Islet precursor cell (in vitro differentiated cells): ENCODE data around the gene DOC2B.

Experiments used
- DNase-seq: peaks from one replicate; pipeline ENCODE4 v3.0.0-alpha.2; 2018

DOC2B gene

DNA sequence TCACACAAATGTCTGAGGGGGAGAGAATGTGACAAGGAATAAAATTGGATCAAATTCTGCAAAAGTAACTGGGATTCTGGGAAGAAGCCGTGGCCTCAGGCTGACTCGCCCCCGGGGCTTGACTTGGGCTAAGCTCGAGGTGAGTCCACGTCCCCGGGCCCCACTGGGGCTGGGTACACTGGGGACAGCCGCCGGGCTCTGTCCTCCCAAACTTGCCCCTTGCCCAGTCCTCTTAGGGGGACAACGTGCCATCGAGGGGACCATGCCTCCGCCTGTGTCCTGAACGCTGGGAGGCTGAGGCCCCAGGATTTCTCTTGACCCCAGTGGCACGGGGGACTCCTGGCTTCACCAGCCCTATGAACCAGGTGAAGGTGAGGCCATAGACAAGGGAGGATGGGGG, 21.1 kb downstream of the DOC2B start:
- DNase-seq = no peak

DNA sequence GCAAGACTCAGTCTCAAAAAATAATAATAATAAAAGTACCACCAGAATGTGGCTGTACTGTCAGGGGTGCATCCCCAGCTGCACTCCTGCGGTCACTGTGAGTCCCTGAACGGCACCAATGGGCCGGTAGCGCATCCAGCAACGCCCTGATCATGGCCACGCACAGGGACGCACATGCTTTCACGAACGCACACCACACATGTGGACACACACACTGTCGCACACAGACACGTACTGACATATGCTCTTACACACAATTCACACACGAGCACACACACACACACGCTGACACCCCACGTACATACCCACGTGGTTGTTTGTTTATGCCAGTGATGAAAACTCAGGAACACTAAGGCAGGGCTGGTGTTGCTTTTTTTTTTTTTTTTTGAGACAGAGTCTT, 21.8 kb downstream of the DOC2B start:
- DNase-seq = no peak

DNA sequence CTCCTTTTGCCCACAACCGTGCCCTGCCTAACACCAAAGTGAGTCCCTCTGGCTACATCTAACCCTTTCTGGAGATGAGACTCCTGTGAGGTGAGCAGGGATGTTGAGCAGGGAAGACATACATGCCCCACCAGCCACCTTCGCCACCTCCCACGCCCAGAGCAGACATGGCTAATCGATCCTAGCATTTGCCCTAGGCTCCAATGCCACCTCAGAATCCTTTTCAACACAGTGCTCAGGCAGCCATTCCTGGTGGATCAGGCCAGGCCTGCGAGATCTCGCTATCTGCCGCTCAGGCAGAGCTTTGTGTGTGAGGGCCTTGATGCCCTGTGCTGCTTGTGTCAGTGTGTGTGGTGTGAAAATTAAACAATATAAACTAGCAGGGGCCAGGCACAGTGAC, 23.1 kb downstream of the DOC2B start:
- no peak for DNase-seq

DNA sequence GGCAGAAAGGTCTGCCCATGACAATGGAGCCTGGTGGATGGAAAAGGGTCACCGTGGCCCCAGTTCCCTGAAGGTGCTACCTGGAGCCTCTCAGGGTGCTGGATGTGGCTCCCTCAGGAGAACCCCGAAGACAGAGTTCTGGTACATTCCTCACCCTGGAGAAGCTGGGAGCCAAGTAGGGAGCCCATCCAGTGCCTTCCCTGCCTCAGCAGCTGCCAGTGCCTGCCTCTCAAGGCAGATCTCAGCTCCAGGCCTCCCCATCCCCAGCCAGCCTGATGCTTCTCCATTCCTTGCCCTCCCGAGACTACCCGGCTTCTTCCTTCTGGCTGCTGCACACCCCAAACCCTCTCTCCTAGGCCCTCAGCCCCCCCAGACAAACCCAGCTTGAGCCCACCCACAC, 23.5 kb downstream of the DOC2B start:
- DNase-seq = no peak

DNA sequence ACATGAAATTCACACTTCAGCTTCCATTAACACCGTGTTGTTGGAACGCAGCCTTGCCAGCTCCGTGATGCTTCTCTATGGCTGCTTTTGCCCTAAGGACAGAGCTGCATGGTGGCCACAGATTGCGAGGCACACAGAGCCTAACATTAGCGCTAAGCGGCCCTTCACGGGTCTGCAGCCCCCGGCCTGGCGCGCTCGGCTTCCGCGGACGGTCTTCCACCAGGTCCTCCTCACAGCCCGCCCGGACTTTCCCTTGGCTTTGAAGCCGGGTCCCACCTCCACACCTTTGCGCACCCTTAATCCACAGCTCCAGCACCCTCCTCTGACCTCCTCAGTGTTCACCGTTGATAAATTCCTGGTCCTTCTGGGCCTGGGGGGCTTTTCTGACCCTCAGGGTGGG, 24.5 kb downstream of the DOC2B start:
- DNase-seq = no peak

DNA sequence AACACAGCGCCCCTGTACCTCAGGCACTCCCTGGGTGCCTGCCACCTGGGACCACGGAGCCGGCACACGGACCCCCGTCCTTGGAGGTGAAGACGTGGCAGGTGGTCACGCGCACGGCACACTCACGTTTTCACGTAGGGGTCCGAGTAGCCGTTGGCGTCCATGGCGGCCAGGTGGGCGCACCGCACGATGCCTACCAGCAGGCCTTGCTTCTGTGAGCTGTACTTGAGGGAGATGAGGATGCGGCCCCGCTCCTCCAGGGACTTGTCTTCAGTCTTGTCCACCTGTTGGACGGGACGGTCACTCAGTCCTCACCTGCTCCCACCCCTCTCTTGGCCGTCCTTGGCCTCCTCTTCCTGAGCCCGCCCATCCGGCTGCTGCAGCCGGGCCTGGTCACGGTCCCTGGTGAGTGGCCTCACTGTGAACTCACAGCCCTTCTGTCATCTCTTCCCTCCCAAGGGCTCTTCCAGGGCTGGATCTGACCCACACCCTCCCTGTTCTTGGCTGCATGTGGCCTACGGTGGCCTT, 25.3 kb downstream of the DOC2B start:
- DNase-seq = no peak

DNA sequence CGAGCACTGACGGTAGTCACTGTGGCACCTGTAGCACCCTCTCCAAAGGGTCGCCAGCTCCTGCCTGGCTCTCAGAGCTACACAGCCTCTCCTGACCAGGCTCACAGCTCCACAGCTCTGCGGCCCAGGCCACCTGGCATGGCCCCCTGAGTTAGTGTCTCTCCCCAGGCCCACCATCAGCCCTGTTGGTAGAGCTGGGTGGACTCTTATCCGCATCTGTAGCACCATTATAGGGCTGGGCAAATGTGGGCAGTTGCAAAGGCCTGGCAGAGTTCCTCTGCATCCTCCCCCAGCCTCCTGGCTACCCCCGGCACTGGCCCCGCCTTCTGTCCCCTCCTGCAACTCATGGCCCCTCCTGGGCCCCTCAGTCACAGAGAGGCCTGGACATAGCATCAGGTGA, 25.9 kb downstream of the DOC2B start:
- DNase-seq = no peak

DNA sequence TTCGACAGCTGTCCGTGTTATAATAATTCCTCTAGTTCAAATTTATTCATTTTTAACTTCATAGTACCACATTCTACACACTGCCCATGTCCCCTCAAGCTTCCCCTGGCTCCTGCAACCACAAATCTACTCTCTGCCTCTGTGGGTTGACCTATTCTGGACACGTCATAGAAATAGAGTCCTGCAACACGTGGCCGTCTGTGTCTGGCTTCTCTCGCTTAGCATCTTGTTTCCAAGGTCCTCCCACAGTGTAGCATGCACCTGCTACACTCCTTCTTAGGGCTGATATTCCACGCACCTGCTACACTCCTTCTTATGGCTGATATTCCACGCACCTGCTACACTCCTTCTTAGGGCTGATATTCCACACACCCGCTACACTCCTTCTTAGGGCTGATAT, 27.6 kb downstream of the DOC2B start:
- no peak for DNase-seq

DNA sequence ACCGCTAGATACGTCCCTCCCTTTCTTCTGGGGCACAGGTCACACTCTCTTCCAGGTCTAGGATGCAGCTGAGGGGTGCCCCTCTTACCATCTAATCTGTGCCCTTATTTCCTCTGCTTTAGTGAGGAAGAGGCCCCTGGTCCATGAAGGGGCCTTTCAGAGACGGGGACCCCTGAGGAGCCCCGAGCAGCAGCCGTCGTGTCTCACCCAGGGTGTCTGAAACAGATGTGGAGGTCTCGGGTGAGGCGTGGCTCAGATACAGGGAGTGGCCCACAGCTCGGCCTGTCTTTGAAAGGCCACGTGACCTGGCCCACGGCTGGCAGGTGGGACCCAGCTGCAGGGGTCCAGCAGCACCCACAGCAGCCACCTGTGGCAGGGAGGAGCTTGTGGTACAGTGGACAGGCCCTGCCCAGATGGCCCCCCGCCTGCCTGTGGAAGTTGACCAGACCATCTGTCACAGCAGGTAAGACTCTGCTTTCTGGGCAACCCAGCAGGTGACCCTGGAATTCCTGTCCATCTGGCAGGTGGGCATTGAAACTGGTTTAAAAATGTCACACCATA, 28.5 kb downstream of the DOC2B start:
- no peak for DNase-seq

DNA sequence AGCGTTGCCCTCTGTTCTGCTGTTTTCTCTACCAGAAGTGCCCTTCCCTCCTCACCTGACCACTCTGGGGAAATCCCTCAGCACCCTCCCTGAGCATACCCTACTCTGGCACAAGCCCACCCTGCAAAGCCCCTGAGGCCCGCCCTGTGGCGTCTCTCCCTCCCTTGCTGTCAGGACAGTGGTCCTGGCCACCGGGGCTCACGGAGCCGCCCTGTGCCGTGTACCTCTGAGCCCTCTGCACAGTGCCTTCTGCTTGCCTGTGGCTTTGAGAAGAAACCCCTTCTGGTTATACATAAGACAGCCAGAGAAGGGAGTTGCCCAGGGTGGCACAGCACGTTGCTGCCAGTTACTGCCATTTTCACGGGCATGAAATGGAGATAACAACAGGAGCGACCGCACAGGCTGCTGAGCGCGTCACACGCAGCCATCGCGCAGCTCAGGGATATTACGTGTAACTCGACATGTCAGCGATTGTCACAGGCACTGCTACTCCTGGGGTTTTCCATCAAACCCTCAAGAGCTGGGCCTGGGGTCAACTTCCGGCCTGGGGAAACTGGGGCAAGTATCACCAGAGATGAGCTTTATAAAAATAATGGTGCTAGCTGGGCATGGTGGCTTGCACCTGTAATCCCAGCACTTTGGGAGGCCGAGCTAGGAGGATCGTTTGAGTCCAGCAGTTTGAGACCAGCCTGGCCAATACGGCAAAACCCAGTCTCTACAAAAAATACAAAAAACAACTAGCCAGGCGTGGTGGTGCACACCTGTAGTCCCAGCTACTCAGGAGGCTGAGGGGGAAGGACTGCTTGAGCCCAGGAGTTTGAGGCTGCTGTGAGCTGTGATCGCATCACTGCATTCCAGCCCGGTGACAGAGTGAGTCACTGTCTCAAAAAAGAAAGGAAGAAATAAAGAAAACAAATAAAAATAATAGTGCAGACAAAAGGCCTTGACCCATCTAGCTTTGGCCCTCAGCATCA, 29.3 kb downstream of the DOC2B start:
- DNase-seq = no peak

DNA sequence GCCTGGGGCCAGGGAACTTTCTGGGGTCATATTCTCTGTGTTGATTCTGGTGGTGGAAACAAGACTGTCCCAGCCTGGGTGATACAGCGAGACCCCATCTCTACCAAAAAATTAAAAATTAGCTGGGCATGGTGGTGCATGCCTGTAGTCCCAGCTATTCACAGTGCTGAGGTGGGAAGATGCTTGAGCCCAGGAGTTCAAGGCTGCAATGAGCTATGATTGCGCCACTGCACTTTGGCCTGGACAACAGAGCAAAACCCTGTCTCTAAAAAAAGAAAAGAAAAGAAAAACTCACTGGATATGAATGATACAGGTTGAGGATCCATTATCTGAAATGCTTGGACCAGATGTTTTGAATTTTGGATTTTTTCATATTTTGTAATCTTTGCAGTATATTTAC, 30.4 kb downstream of the DOC2B start:
- no peak for DNase-seq

DNA sequence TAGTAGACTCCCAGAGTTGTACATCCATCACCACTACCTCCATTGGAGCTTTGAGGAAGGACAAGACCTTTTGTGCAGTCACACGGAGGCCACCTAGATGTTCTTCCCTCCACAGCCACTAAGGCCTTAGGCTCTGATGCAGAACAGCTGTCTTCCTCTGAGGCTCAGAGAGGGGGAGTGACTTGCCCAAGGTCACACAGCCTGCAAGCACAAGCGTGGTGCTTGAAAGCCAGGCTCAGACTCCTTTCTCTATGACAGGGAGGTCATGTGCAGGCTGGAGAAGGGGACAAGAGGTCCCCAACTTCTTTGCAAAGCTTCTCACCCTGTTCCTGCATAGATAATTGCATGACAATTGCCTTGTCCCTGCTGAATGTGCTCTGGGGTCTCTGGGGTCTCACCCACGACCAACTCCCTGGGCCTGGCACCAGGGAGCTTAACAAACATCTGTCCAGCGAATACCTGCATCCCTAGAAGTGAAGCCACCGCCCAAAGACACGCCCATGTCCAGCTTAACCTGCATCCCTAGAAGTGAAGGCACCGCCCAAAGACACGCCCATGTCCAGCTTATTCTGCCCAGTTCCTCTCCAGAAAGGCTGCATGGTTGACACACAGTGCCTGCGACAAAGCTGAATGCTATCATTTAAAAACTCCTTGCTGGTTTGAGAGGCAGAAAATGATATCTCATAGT, 31.4 kb downstream of the DOC2B start:
- DNase-seq = no peak

DNA sequence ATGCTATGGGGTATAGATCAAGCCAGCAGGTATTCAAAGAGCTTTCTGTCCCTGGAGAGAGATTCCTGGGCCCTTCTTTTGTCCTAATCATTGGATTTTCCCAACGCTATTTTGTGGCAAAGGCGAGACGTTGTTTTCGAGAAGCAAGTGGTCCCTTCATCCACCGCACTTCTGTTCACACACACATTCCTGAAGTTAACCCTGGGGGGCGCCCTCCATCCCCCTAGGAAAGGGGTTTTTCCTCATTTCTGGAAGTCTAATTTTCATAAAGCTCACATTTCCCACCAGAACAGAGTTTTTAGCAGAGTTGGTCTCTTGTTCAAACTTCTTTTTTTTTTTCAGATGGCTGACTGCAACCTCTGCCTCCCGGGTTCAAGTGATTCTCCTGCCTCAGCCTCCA, 32.2 kb downstream of the DOC2B start:
- no peak for DNase-seq

DNA sequence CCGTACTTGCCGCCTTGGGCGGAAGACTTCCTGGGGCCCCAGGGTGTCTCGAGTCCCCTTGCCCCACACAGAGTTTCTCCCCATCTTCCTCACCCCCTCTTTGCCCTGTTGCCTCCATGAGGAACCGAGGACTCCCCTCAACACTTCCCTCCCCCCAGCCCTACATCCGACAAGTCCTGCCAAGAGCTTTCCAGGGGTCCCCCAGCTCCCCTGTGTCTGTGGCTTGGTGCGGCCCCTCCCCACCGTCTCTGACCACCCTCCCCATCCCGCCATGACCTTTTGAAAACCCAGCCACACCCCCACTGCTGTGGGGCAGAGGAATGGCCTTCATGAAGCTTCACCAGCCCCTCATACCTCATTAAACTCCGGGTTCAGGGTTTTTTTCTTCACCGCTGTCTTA, 32.7 kb downstream of the DOC2B start:
- DNase-seq = no peak

DNA sequence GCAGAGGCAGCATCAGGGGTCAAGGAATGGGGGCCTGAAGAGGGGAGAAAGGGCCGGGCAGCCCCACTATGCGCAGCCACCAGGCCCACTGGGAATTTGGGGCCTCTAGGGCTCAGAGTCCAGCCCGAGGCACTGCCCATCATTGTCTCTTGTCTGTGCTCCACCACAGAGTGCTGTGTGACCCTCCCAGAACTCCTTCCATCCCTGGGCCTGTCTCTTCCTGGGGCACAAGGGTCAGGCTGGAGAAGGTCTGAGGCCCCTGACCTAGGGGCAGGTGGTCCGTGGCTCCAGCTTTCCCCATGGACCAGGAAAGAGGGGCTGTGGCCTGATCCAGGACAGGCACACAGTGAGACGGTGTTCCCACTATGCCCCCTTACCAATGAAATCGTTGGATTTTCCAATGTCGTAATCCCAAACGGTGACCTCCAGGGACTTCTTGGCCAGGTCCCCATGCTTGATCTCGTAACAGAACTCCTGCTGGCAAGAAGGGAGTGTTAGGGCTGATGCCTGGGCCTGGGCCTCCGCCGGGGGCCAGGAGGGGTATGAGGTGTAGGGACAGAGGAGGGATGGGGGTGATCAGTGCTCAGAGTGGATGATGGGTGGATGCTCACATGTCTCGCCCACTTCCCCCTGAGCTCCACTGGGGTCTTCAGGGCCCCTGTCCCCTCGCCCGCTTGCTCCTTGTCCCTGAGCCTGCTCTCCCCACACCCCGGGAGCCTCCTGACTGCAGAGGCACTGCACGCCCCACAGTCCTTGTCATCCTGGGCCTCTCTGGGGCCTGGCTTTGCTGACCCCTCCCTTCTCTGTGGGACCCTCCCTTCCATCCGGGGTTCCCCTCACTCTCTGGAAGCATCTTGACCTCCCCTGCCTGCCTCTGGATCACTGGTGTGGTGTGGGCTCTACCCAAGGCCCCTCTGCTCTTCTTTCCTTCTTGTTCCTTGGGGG, 33.4 kb downstream of the DOC2B start:
- DNase-seq = no peak

DNA sequence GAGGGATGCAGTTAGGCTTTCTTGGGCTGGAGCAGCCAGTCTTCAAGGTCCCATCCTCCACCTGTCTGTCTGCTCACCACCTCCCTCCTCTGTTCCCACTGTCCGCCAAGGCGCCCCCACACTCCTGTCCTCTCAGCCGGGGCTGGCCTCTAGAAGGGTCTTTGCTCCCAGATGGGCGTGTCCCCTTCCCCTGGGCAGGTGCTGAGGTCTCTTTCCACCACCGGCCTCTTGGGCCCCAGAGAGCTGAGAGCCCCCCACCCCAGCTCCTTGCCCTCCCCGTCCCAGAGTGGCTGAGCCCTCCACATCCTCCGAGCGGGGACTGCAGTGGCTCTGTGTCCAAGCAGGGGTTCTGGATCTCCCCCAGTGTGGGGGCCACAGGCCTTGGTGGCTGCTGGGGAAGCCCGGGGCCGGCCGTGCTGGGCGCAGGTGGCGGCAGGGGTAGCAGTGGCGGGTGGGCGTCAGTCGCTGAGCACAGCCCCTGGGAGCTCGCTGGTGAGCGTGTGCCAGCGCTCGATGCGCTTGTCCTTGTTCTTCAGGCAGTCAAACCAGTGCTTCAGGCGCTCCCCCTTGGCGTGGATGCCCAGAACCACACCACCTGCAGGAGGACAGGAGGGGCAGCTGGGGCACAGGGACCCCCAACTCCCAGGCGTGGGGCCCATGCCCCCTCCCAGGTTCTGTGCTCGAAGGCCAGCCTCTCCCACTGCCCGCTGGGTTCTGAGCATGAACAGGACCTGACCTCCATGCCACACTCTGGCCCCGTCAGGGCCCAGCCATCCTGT, 34.3 kb downstream of the DOC2B start:
- DNase-seq = no peak

DNA sequence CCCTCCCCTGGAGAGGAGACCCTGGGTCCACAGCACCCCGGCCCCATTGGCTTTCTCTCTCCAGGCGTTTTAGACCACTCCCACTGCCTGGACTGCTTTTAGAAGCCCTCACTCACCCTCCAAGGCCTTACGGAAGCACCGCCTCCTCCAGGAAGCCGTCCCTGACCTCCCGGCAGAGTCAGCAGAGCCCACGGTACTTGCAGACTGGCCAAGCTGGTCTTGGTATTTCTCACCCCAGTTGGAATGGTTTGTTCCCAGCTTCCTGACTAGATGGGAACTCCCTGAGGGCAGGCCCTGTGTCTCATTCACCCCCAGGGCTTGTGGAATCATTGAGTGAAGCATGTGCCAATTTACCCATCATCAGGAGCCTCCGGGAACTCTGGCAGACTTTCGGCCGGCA, 34.9 kb downstream of the DOC2B start:
- no peak for DNase-seq

DNA sequence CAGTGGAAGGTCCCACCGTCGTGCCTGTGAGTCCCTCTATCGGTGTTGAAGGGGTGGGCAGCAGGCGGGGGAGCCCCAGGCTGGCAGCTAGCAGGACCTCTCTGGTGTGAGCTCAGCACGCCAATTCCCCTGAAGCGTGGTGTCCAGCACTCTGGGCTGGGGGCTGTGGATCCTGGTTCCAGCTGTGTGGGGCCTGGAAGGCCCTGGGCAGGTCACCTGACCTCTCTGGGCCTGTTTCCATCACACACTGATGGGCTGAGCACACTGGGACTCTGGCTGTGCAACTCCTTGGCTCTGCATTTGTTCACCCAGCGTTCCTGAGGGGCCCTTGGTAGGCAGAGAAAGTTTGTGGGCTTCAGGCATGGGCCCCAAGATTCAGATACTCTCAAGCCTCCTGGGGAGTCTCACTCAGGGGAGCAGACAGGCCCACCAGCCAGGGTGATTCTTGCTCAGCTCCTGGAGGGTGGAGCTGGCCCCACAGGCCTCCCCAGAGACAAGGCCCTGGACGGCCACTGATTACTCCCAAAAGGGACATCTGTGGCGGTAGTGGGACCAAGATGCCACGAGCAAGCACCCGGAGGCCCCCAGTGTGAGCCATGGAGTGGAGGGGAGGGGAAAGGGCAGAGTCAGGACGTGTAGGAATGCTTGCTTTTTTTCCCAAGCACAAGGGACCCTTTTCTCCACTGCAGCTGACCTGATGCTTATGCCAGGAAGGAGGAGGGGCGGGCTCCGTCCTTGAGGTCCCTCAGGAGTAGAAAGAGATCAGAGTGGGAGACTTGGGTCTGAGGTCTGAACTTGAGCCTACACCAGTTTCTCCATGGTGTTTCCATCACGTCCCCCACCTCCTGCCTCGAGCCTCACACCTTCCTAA, 35.5 kb downstream of the DOC2B start:
- no peak for DNase-seq

DNA sequence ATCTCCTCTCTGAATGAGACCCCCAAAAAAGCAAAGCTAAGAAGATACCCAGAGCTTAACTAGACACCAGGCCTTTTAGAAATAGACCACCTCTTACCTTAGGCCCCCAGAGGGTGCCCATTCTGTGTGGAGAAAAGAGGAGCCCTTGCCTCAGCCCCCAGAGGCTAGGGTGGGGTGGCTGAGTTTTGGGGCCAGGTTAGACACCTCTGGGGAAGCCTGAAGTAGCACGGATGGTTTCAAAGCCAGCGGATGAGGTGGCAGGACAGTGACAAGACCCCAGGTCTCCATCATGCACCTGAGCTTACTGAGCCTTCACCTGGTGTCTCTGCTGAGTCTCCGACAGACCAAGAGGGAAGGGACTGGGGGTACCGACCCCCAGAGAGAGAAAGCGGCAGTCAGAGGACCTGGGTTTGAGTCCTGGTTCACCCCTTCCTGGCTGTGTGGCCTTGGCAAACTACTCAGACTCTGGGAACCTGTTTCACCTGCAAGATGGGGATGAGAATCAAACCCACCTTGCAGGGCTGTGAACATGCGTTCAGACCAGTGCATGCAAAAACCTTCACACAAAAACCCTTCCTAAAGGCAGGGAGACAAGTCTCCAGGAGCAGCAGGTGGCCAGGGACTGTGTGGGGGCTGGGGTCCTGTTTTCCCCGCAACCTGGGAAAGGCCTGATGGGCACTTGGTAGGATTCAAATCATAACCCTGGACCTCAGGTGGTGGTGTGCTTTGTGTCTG, 36.3 kb downstream of the DOC2B start:
- DNase-seq = no peak

DNA sequence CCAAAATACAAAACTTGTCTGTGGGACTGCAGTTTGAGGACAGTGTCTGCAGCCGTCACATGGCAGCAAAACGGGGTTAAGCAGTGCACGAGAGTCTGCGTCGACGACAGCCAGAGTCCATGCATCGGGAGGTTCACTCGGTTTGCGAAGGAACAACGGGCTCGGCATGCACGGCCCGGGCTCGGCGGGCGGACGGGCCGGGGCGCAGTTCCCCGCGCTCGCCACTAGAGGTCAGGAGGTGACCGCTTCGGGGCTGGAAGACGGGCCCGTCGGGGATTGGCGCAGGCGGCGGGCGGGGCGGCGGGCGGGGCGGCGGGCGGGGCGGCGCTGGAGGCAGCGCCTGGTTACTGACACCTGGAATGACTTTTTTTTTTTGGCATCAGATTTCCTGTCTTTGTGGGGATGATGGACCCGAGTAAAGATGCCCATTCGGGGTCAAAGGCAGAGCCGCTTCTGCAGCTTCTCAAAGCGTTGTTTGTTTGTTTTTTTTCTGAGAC, 37.6 kb downstream of the DOC2B start:
- peak; percentile 95 for DNase-seq
